ENCODE measurements around the gene PIEZO2. TPM values are rescaled to one million over a fixed set of nuclear protein-coding genes. Genes with fewer than 3 reads are reported as not detected.

Gene PIEZO2
- total RNA-seq, 1 experiment from 2014 or later: 0.57 TPM

DNA sequence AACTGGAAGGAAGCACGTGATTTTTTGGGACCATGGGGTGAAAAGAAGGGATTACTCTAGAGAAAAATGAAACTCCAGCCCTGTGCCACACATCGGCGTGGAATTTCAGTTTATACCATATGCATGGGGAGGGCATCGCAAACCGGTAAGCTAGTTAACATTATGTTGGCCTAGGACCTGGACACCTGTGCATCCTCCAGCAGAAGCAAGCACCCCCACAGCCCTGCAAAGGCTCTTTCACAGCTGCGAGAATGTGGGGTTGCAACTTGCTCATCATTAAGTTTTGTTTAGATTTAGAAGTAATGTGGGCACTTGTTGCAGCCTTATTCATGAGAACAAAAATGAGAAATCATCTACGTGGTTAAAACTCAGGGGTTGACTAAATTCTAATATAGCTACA, 299.2 kb downstream of the PIEZO2 start:
- Histone ChIP-seq H3K4me3 (ENCODE audit: low read depth in 2 of 2, low read length in 2 of 2) (no peak overlapping the region), H3K27me3 (ENCODE audit: control insufficient read depth, insufficient read depth, low read length) (no peaks in the 10 kb centered on the region; the same call in 1 of the 2 replicates), H3K9me3 (ENCODE audit: control insufficient read depth, insufficient read depth, low read depth, low read length) (no peaks in the 10 kb centered on the region), H3K36me3 (ENCODE audit: control insufficient read depth, insufficient read depth, low read length) (no peaks in the 10 kb centered on the region), H3K4me1 (ENCODE audit: control insufficient read depth, insufficient read depth, low read length) (no peaks in the 10 kb centered on the region), H3K27ac (ENCODE audit: low read length) (no peak overlapping the region)
- ChIA-PET CTCF (no interaction called here), POLR2A (no interaction called here)
- no peak for DNase-seq (ENCODE audit: low read depth, low spot score)
- BruUV-seq (replicated peaks): no TSS peak
- in situ Hi-C loops (cut with HindIII; ENCODE audit: low pct_unique_long_range_greater_than_20kb, low sequenced_read_pairs): no loop called here
- ATAC-seq: no peak
- TF ChIP-seq TCF7L2 (IDR thresholded peaks at IDR 0.05; ENCODE audit: low read depth, low read length) (no peak), POLR2AphosphoS5 (IDR thresholded peaks at IDR 0.05; ENCODE audit: low read depth, low read length) (no peak), SIN3A (IDR thresholded peaks at IDR 0.05; ENCODE audit: borderline replicate concordance, insufficient read depth, low read depth, low read length) (no peak)
- TF ChIP-seq, protein P1, sequence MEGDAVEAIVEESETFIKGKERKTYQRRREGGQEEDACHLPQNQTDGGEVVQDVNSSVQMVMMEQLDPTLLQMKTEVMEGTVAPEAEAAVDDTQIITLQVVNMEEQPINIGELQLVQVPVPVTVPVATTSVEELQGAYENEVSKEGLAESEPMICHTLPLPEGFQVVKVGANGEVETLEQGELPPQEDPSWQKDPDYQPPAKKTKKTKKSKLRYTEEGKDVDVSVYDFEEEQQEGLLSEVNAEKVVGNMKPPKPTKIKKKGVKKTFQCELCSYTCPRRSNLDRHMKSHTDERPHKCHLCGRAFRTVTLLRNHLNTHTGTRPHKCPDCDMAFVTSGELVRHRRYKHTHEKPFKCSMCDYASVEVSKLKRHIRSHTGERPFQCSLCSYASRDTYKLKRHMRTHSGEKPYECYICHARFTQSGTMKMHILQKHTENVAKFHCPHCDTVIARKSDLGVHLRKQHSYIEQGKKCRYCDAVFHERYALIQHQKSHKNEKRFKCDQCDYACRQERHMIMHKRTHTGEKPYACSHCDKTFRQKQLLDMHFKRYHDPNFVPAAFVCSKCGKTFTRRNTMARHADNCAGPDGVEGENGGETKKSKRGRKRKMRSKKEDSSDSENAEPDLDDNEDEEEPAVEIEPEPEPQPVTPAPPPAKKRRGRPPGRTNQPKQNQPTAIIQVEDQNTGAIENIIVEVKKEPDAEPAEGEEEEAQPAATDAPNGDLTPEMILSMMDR (IDR thresholded peaks at IDR 0.05): no peak
- TF ChIP-seq, protein P2, sequence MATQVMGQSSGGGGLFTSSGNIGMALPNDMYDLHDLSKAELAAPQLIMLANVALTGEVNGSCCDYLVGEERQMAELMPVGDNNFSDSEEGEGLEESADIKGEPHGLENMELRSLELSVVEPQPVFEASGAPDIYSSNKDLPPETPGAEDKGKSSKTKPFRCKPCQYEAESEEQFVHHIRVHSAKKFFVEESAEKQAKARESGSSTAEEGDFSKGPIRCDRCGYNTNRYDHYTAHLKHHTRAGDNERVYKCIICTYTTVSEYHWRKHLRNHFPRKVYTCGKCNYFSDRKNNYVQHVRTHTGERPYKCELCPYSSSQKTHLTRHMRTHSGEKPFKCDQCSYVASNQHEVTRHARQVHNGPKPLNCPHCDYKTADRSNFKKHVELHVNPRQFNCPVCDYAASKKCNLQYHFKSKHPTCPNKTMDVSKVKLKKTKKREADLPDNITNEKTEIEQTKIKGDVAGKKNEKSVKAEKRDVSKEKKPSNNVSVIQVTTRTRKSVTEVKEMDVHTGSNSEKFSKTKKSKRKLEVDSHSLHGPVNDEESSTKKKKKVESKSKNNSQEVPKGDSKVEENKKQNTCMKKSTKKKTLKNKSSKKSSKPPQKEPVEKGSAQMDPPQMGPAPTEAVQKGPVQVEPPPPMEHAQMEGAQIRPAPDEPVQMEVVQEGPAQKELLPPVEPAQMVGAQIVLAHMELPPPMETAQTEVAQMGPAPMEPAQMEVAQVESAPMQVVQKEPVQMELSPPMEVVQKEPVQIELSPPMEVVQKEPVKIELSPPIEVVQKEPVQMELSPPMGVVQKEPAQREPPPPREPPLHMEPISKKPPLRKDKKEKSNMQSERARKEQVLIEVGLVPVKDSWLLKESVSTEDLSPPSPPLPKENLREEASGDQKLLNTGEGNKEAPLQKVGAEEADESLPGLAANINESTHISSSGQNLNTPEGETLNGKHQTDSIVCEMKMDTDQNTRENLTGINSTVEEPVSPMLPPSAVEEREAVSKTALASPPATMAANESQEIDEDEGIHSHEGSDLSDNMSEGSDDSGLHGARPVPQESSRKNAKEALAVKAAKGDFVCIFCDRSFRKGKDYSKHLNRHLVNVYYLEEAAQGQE (IDR thresholded peaks at IDR 0.05; ENCODE audit: insufficient read depth in 1 of 2, low read depth in 2 of 2, low read length in 1 of 2): no peak
- intact Hi-C loops (cut with micrococcal nuclease; ENCODE audit: unreplicated experiment): loop anchor here (1.0 kb wide), 1 partner anchor 191 kb away; no protein-coding TSS in a partner anchor

DNA sequence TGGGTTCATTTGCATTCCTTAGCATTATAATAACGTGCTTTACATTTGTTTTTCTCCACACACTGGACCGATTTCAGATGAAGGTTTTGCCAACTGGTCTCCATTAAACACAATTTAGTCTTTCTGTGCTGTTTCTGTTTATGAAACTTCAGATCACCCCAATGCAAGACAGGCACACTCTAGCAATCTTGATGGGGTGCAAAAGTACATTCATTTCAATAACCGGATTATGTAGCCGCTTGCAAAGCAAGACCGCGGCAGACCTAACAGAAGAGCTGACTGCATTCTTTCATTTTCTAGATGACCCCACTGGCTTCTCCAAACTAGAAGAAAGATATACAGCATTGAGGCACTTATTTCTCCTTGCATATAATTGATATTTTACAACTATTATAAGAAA, 301.5 kb downstream of the PIEZO2 start:
- no peak overlapping the region for H3K4me3 ChIP-seq (ENCODE audit: low read depth in 2 of 2, low read length in 2 of 2)
- BruUV-seq (replicated peaks): no TSS peak
- H3K27ac ChIP-seq (ENCODE audit: low read length): no peak overlapping the region
- DNase-seq (ENCODE audit: low read depth, low spot score): no peak
- no peaks in the 10 kb centered on the region for H3K9me3 ChIP-seq (ENCODE audit: control insufficient read depth, insufficient read depth, low read depth, low read length)
- no peaks in the 10 kb centered on the region for H3K4me1 ChIP-seq (ENCODE audit: control insufficient read depth, insufficient read depth, low read length)
- no peaks in the 10 kb centered on the region for H3K36me3 ChIP-seq (ENCODE audit: control insufficient read depth, insufficient read depth, low read length)
- H3K27me3 ChIP-seq (ENCODE audit: control insufficient read depth, insufficient read depth, low read length): no peaks in the 10 kb centered on the region
- no peak for TF ChIP-seq SIN3A (IDR thresholded peaks at IDR 0.05; ENCODE audit: borderline replicate concordance, insufficient read depth, low read depth, low read length)
- TF ChIP-seq TCF7L2 (IDR thresholded peaks at IDR 0.05; ENCODE audit: low read depth, low read length): no peak
- TF ChIP-seq, protein P2 (IDR thresholded peaks at IDR 0.05; ENCODE audit: insufficient read depth in 1 of 2, low read depth in 2 of 2, low read length in 1 of 2): no peak
- TF ChIP-seq, protein P1 (IDR thresholded peaks at IDR 0.05): no peak
- TF ChIP-seq POLR2AphosphoS5 (IDR thresholded peaks at IDR 0.05; ENCODE audit: low read depth, low read length): no peak
- CTCF ChIA-PET: no interaction called here
- POLR2A ChIA-PET: no interaction called here
- in situ Hi-C loops (cut with HindIII; ENCODE audit: low pct_unique_long_range_greater_than_20kb, low sequenced_read_pairs): no loop called here
- intact Hi-C loops (cut with micrococcal nuclease; ENCODE audit: unreplicated experiment): no loop called here
- no peak for ATAC-seq

Data from Panc1 (cell line).